RWPE2 (cell line): Measurements from ENCODE around the gene RPGRIP1L.

Experiments used
- ATAC-seq: fragments of 200-7000 bp; cut with Tn5 transposase; 3 replicates; pipeline ENCODE4 v1.9.1; 2021; ENCODE audit warnings: low read depth
- DNase-seq: peaks from one replicate; pipeline ENCODE4 v3.0.0-alpha.2; 2020; ENCODE audit warnings: low spot score
- H3K27ac ChIP-seq: fragments of 450-650 bp; 2 replicates; pipeline ENCODE4 v1.5.1; 2017; ENCODE audit warnings: mild to moderate bottlenecking; ENCODE audit not compliant: poor library complexity, severe bottlenecking
- H3K27me3 ChIP-seq: fragments of 250-450 bp; sonication (Bioruptor Pico); 2 replicates; pipeline ENCODE4 v1.5.1; 2021; ENCODE audit warnings: mild to moderate bottlenecking, moderate library complexity; ENCODE audit not compliant: insufficient read depth, poor library complexity, severe bottlenecking
- H3K36me3 ChIP-seq: fragments of 250-450 bp; sonication (Bioruptor Pico); 2 replicates; pipeline ENCODE4 v1.5.1; 2020; ENCODE audit warnings: low read depth, mild to moderate bottlenecking, moderate library complexity
- H3K4me1 ChIP-seq: fragments of 250-450 bp; sonication (Bioruptor Pico); 2 replicates; pipeline ENCODE4 v1.5.1; 2021; ENCODE audit warnings: mild to moderate bottlenecking, moderate library complexity; ENCODE audit not compliant: insufficient read depth, poor library complexity, severe bottlenecking
- H3K4me3 ChIP-seq: fragments of 250-450 bp; sonication (Bioruptor Pico); 2 replicates; pipeline ENCODE4 v1.5.1; 2021; ENCODE audit warnings: mild to moderate bottlenecking, moderate library complexity; ENCODE audit not compliant: severe bottlenecking
- H3K9me3 ChIP-seq: fragments of 250-450 bp; sonication (Bioruptor Pico); 2 replicates; pipeline ENCODE4 v1.5.1; 2021; ENCODE audit warnings: mild to moderate bottlenecking, moderate library complexity; ENCODE audit not compliant: severe bottlenecking
- CTCF ChIP-seq: fragments of 450-650 bp; IDR thresholded peaks from one replicate; pipeline ENCODE4 v1.5.1; 2017; ENCODE audit warnings: mild to moderate bottlenecking, moderate library complexity; ENCODE audit not compliant: poor library complexity, severe bottlenecking

The RPGRIP1L gene

GRCh38 chr16:53588081-53588648 lies 115.5 kb downstream of the RPGRIP1L start:
- ATAC-seq (no peak), DNase-seq (no peak)
- TF ChIP-seq CTCF = no peak
- no peak overlapping the region for H3K27ac ChIP-seq
- no peaks in the 10 kb centered on the region for H3K9me3 ChIP-seq
- no peaks in the 10 kb centered on the region for H3K4me1 ChIP-seq
- H3K36me3 ChIP-seq = no peaks in the 10 kb centered on the region
- no peak overlapping the region for H3K4me3 ChIP-seq
- H3K27me3 ChIP-seq = no peaks in the 10 kb centered on the region

GRCh38 chr16:53583401-53583800 lies 120.3 kb downstream of the RPGRIP1L start:
- H3K4me3 ChIP-seq = no peak overlapping the region
- H3K27ac ChIP-seq = no peak overlapping the region
- ATAC-seq (no peak), DNase-seq (no peak)
- H3K27me3 ChIP-seq = no peaks in the 10 kb centered on the region
- no peak for TF ChIP-seq CTCF
- no peaks in the 10 kb centered on the region for H3K36me3 ChIP-seq
- no peaks in the 10 kb centered on the region for H3K9me3 ChIP-seq
- H3K4me1 ChIP-seq = no peaks in the 10 kb centered on the region

- no peaks in the 10 kb centered on the region for H3K36me3 ChIP-seq
- no peaks in the 10 kb centered on the region for H3K9me3 ChIP-seq
- no peaks in the 10 kb centered on the region for H3K4me1 ChIP-seq
- no peaks in the 10 kb centered on the region for H3K27me3 ChIP-seq
- no peak for ATAC-seq
- no peak overlapping the region for H3K4me3 ChIP-seq
- DNase-seq = no peak
- no peak for TF ChIP-seq CTCF
- H3K27ac ChIP-seq = no peak overlapping the region
These were observed 121.9 kb downstream of the RPGRIP1L start for GRCh38 chr16:53581784-53582183.

- ATAC-seq (no peak), DNase-seq (no peak)
- no peak for TF ChIP-seq CTCF
- H3K9me3 ChIP-seq = no peaks in the 10 kb centered on the region
- H3K4me1 ChIP-seq = no peaks in the 10 kb centered on the region
- H3K4me3 ChIP-seq = no peak overlapping the region
- no peaks in the 10 kb centered on the region for H3K27me3 ChIP-seq
- H3K36me3 ChIP-seq = no peaks in the 10 kb centered on the region
- no peak overlapping the region for H3K27ac ChIP-seq
These were observed 123.4 kb downstream of the RPGRIP1L start for GRCh38 chr16:53580038-53580802.

- H3K4me1 ChIP-seq = no peaks in the 10 kb centered on the region
These were observed 126.8 kb downstream of the RPGRIP1L start for GRCh38 chr16:53576904-53577303.

More at GRCh38 chr16:53576904-53577303, 126.8 kb downstream of the RPGRIP1L start:
- H3K4me3 ChIP-seq = no peak overlapping the region
- peaks cover 2% of the 10 kb centered on the region for H3K9me3 ChIP-seq
- ATAC-seq (no peak), DNase-seq (no peak)
- H3K27me3 ChIP-seq = no peaks in the 10 kb centered on the region
- no peak for TF ChIP-seq CTCF
- no peak overlapping the region for H3K27ac ChIP-seq
- H3K36me3 ChIP-seq = no peaks in the 10 kb centered on the region
